Esophagus squamous epithelium (tissue), 4 donors: Measurements from ENCODE around the gene GPHN.

ENCODE experiments used
- CTCF ChIP-seq, 6 experiments: fragments of 450-650 bp in 4 of 6; fragments of 200-600 bp in 2 of 6; sonication (generic) in 2 of 6; IDR thresholded peaks; one replicate each; pipeline ENCODE4 v1.5.1; 2016 to 2019; ENCODE audit warnings: antibody characterized with exemption in 6 of 6, mild to moderate bottlenecking in 4 of 6, moderate library complexity in 4 of 6
- POLR2A ChIP-seq, 4 donors: fragments of 450-650 bp; IDR thresholded peaks; one replicate each; pipeline ENCODE4 v1.6.1; 2017; ENCODE audit warnings: antibody characterized with exemption in 4 of 4, mild to moderate bottlenecking in 4 of 4, moderate library complexity in 3 of 4

- TF ChIP-seq POLR2A (IDR thresholded peaks at IDR 0.05) = no peak
- TF ChIP-seq CTCF (IDR thresholded peaks at IDR 0.05) = no peak
These were observed 351.2 kb downstream of the GPHN start for GRCh38 chr14:66859063-66859671.
